IPS DF 6.9 (cell line): Measurements from ENCODE around the gene NCL.
"Not testable (repeated sequence)": the region's sequence is repeated elsewhere in the genome, so short reads cannot be mapped to it uniquely, and the experiment has no call there.

ENCODE experiments used
- DNase-seq: peaks from one replicate; pipeline ENCODE4 v3.0.0-alpha.2; 2013; ENCODE audit warnings: low read depth, low spot score
- H3K27ac ChIP-seq: one replicate; pipeline ENCODE4 v1.5.1; 2013; ENCODE audit warnings: low read length, control low read depth
- H3K27me3 ChIP-seq: 2 replicates; pipeline ENCODE4 v1.6.1; 2013; ENCODE audit warnings: mild to moderate bottlenecking, low read length; ENCODE audit not compliant: control insufficient read depth, insufficient read depth
- H3K36me3 ChIP-seq: 2 replicates; pipeline ENCODE4 v1.6.1; 2013; ENCODE audit warnings: low read length; ENCODE audit not compliant: control insufficient read depth, insufficient read depth
- H3K4me1 ChIP-seq: 2 replicates; pipeline ENCODE4 v1.6.1; 2013; ENCODE audit warnings: low read length; ENCODE audit not compliant: control insufficient read depth, insufficient read depth
- H3K4me3 ChIP-seq: 2 replicates; pipeline ENCODE4 v1.5.1; 2013; ENCODE audit warnings: mild to moderate bottlenecking, low read length
- H3K9me3 ChIP-seq: 2 replicates; pipeline ENCODE4 v1.6.1; 2013; ENCODE audit warnings: low read length, inconsistent platforms; ENCODE audit not compliant: control insufficient read depth, insufficient read depth
- WGBS: extraction: QIAGEN DNeasy Blood & Tissue Kit; methylation state at CpG from one replicate; pipeline ENCODE4 v1.1.7; 2013; ENCODE audit warnings: mixed read lengths, missing lambda C conversion rate; ENCODE audit not compliant: insufficient read length, insufficient coverage; 5-methylcytosine and 5-hydroxymethylcytosine counted together

NCL gene

DNA sequence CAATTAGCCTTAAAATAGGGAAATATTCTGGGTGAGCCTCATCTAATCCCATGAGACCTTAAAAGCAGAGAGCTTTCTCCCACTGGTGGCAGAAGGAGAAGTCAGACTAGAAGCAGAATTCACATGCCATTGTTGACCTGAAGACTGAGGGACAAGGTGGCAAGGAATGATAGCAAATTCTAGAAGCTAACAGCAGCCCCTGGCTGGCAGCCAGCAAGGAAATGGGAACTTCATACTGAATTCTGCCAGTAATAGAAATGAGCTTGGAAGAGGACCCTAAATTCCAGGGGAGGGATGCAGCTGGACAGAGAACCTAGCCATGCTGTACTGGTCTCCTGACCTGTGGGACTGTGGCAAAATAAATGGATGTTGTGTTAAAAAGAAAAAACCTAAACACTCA lies 49.3 kb downstream of the NCL start:
- H3K36me3 ChIP-seq, result no peaks in the 10 kb centered on the region
- no peak overlapping the region for H3K27ac ChIP-seq
- no peak overlapping the region for H3K4me3 ChIP-seq
- no peaks in the 10 kb centered on the region for H3K9me3 ChIP-seq
- no peaks in the 10 kb centered on the region for H3K27me3 ChIP-seq
- no peak for DNase-seq
- peaks cover 7% of the 10 kb centered on the region for H3K4me1 ChIP-seq

DNA sequence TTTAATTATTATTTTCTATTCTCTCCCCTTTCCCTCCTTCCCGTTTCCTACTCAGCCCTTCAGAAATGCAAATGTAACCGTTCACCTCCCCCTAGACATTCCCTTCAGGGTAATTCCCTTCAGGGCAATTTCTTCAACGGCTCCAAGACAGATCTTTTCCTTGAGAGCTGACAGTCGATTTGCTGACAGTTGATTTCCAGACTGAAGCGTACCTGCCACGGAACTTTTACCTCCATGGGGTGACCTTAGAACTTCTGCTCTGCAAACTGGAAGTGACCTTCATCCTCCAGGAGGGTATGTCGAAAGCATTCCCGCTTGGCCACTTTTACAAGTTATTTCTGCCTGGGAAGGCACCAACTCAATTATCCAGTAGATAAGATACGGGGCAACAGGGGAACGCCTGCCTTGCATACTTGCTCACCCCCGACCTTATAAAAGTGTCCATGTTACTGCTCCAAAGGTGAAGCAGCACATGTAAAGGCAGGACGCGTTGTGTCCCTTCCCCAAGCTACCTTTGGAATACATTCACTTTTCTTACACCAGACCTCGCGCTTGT lies 50.3 kb downstream of the NCL start:
- no peaks in the 10 kb centered on the region for H3K9me3 ChIP-seq
- no peak for DNase-seq
- peaks cover 7% of the 10 kb centered on the region for H3K4me1 ChIP-seq
- no peak overlapping the region for H3K4me3 ChIP-seq
- H3K27ac ChIP-seq, result no peak overlapping the region
- no peaks in the 10 kb centered on the region for H3K27me3 ChIP-seq
- WGBS, result no CpG with 5 or more reads among the region's 15 CpGs
- no peaks in the 10 kb centered on the region for H3K36me3 ChIP-seq

DNA sequence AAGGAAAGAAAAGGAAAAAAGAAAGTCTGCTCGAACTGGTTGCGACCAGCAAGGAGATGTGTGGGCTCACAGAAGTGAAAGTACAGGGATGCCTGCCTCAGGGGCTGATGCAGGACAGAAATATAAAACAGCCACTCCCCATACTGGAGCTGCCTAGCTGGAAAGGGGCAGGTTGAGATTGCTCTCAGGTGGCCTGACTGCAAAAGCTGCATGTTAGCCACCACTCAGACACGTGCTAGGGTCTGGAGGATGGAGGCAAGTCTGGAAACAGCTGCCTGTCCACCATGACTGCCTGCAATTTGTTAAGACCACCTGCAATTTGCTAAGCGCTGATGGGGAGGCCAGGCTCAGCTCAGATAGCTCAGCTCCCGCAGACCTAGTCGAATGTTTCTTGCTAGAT lies 50.8 kb downstream of the NCL start:
- WGBS, result no CpG with 5 or more reads among the region's 6 CpGs
- H3K4me3 ChIP-seq, result no peak overlapping the region
- no peaks in the 10 kb centered on the region for H3K27me3 ChIP-seq
- H3K27ac ChIP-seq, result no peak overlapping the region
- no peaks in the 10 kb centered on the region for H3K9me3 ChIP-seq
- no peak for DNase-seq
- no peaks in the 10 kb centered on the region for H3K36me3 ChIP-seq
- peaks cover 7% of the 10 kb centered on the region for H3K4me1 ChIP-seq

DNA sequence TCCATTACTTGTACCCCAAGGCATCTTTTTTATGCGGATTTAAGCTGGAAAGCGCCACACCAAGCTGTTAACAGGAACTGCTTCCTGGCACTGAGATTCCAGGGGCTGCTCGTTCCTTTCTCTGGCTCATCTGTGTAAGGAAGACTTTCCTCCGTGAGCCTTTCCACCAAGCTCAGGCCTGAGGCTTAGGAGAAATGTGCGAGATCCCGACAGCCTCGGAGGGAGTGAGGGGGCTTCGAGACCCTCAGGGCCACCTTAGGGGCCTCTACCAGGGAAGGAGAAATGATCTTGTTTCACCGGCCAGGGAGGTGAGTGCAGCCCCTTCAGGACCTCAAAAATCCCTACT lies 51.7 kb downstream of the NCL start:
- Histone ChIP-seq H3K4me3 (no peak overlapping the region), H3K9me3 (no peaks in the 10 kb centered on the region), H3K27ac (no peak overlapping the region), H3K36me3 (no peaks in the 10 kb centered on the region), H3K27me3 (no peaks in the 10 kb centered on the region), H3K4me1 (peaks cover 7% of the 10 kb centered on the region)
- DNase-seq, result no peak
- no CpG with 5 or more reads among the region's 9 CpGs for WGBS

DNA sequence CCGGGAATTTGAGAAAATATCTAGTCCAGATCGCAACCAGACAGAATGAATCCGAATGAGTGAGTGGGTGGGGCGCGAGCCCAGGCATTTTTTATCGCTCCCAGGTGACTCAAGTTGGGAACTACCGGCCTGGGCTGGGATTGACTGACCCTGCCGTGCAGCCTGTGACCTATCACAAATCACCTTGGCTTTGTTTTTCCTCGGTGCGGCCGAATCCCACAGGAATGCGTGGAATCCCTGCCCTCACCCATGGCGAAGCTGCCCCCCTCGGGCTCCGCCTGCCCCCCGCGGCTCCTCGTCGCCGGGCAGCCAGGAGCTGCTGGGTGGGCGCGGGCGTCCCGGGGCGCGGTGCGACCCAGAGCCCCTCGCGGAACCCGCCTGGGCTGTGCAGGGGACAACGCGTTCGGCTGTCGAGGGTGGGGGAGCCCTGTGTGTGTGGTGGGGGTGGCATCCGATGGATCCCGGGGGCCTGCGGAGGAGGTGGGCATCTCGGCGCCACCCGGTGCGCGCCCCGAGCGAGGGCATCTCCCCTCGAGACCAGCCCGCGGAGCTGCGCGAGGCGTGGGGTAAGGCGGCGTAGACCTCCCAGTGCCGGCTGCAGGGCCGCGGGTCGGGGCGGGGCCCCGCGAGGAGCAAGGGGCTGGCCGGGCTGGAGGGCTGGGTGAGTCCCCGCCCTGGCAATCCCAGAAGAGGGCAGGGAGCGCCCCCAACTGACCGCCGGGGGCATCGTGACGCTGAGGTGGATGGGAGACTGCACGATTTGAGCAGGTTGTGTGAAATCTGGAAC lies 52.3 kb downstream of the NCL start:
- Histone ChIP-seq H3K4me1 (peaks cover 7% of the 10 kb centered on the region), H3K27ac (no peak overlapping the region), H3K9me3 (no peaks in the 10 kb centered on the region), H3K36me3 (no peaks in the 10 kb centered on the region), H3K4me3 (peak overlapping the region; percentile 61; the same call in 1 of the 2 replicates), H3K27me3 (no peaks in the 10 kb centered on the region)
- no peak for DNase-seq
- WGBS, result no CpG with 5 or more reads among the region's 67 CpGs

DNA sequence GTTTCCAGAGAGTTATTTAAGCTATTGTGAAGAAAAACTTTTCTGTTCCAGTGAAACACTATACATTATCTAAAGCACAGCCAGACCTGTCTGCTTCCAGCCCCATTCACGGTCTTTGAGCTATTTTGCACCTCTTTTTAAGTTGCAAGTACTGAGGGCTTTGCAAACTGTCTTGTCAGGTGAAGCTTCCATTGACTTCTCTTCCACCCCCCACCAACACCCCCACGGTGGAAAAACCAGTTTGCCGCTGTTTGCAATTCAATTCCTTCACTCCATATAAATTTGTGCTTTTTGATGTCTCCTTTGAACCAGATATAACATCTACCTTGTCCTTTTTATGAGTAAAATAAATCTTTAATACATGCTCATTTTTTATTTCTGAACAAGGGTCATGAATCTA lies 53.0 kb downstream of the NCL start:
- WGBS, result no CpG with 5 or more reads among the region's 3 CpGs
- no peak for DNase-seq
- Histone ChIP-seq H3K36me3 (no peaks in the 10 kb centered on the region), H3K9me3 (no peaks in the 10 kb centered on the region), H3K4me3 (no peak overlapping the region), H3K27ac (no peak overlapping the region), H3K27me3 (no peaks in the 10 kb centered on the region), H3K4me1 (peaks cover 7% of the 10 kb centered on the region)

DNA sequence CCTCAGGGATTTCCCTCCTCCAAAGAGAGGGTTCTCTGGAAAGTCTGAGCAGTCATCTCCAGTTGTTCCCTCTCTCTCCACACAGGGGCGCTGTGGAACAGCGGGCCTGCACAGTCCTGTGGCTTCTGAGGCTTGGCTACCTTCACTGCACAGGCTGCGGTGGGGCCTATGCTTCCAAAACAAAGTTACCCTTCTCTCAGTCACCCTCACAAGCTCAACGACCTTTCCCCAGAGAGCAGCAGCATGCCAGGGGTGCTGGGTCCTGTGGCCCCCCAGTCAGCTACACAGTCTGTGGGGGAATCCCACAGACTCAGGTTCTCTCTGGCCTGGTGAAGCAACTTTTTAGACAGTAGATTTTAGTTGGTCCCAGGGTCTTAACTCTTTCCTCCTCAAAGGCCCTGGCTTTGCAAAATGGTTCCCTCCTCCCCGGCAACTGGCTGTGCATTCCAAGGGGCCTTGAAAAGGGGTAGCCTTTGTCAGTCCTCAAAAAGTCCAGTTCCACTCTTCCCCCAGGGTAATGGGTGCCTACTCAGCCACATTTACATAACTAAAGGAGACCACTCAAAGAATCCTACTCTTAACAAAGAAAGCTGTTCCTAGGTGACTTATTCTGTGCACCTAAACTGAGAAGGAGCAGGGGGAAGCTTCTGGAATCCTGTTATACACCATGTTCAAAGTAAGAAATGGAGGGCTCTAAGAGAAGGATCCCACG lies 53.8 kb downstream of the NCL start:
- DNase-seq, result peak; percentile 83
- Histone ChIP-seq H3K36me3 (no peaks in the 10 kb centered on the region), H3K9me3 (no peaks in the 10 kb centered on the region), H3K4me3 (no peak overlapping the region), H3K27ac (no peak overlapping the region), H3K27me3 (no peaks in the 10 kb centered on the region), H3K4me1 (peaks cover 7% of the 10 kb centered on the region)
- WGBS, result no CpG with 5 or more reads among the region's 6 CpGs

DNA sequence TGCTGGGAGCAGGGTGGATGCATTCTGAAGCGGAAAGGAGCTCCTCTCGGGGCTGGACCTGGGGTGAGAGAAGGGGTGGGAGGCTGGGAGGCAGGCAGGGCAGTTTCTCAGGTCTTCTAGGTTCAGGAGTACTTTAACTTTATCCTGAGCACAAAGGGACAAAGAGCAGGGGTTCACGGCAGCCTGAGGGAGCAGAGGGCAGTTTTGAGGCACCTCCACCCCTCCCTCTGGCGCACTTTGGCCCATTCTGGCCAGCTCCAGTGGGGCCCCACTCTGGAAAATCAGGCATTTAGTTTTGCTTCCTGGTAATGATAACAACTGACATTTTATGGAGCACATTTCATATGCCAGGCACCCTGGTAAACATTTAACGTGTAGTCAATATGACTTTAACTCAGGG lies 54.5 kb downstream of the NCL start:
- no peaks in the 10 kb centered on the region for H3K9me3 ChIP-seq
- H3K27ac ChIP-seq, result no peak overlapping the region
- no peaks in the 10 kb centered on the region for H3K27me3 ChIP-seq
- H3K4me3 ChIP-seq, result no peak overlapping the region
- no peaks in the 10 kb centered on the region for H3K36me3 ChIP-seq
- no peak for DNase-seq
- H3K4me1 ChIP-seq, result peaks cover 7% of the 10 kb centered on the region
- no CpG with 5 or more reads among the region's 5 CpGs for WGBS

DNA sequence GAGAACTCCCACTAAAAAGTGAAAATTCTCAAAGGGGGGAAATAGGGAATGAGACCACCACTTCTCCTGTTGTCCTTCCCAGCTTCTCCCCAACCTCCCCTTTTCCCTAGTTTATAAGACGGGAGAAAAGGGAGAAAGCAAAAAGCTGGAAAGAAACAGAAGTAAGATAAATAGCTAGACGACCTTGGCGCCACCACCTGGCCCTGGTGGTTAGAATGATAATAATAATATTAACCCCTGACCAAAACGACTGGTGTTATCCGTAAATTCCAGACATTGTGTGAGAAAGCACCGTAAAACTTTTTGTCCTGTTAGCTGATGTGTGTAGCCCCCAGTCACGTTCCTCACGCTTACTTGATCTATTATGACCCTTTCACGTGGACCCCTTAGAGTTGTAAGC lies 56.0 kb downstream of the NCL start:
- not testable (repeated sequence) for H3K4me3 ChIP-seq, H3K27ac ChIP-seq, H3K27me3 ChIP-seq, H3K9me3 ChIP-seq, H3K4me1 ChIP-seq, DNase-seq, H3K36me3 ChIP-seq
- WGBS, result no CpG with 5 or more reads among the region's 9 CpGs

DNA sequence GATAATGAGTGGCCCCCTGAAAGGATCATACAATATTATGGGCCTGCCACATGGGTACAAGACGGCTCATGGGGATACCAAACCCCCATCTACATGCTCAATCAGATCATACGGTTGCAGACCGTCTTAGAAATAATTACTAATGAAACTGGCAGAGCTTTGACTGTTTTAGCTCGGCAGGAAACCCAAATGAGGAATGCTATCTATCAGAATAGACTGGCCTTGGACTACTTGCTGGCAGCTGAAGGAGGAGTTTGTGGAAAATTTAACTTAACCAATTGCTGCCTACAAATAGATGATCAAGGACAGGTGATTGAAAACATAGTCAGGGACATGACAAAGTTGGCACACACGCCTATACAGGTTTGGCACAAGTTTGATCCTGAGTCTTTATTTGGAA lies 56.6 kb downstream of the NCL start:
- no CpG with 5 or more reads among the region's 5 CpGs for WGBS
- not testable (repeated sequence) for H3K27ac ChIP-seq, H3K9me3 ChIP-seq, DNase-seq, H3K4me3 ChIP-seq, H3K27me3 ChIP-seq, H3K36me3 ChIP-seq, H3K4me1 ChIP-seq
